ENCODE data around the gene USH1C.

The USH1C gene

GRCh38 chr11:17528906-17529843, 15.0 kb downstream of the USH1C start:
- DNase-seq = peak in 7 of 51 donors; percentile 8 to 23 (median 17)

GRCh38 chr11:17528181-17528691, 16.0 kb downstream of the USH1C start:
- DNase-seq = peak in 44 of 51 donors; percentile 6 to 79 (median 50)

- no peak for DNase-seq
Measured at GRCh38 chr11:17527628-17527995, 16.6 kb downstream of the USH1C start.

- no peak for DNase-seq
Measured at GRCh38 chr11:17526931-17527627, 17.1 kb downstream of the USH1C start.

GRCh38 chr11:17526326-17526725, 17.9 kb downstream of the USH1C start:
- DNase-seq = peak in 2 of 51 donors; percentile 19 to 25

- DNase-seq = no peak
Measured at GRCh38 chr11:17525570-17525969, 18.6 kb downstream of the USH1C start.

GRCh38 chr11:17524221-17524620, 20.0 kb downstream of the USH1C start:
- no peak for DNase-seq

- no peak for DNase-seq
Measured at GRCh38 chr11:17522655-17523054, 21.6 kb downstream of the USH1C start.

GRCh38 chr11:17521106-17521900, 22.9 kb downstream of the USH1C start:
- DNase-seq = no peak

- DNase-seq = peak in 26 of 51 donors; percentile 8 to 67 (median 36)
Measured at GRCh38 chr11:17519061-17519885, 24.9 kb downstream of the USH1C start.

GRCh38 chr11:17518366-17518765, 25.9 kb downstream of the USH1C start:
- no peak for DNase-seq

- DNase-seq = no peak
Measured at GRCh38 chr11:17517186-17517585, 27.0 kb downstream of the USH1C start.

GRCh38 chr11:17516551-17517150, 27.6 kb downstream of the USH1C start:
- peak in 29 of 51 donors; percentile 5 to 81 (median 46) for DNase-seq

- DNase-seq = no peak
Measured at GRCh38 chr11:17515443-17516176, 28.6 kb downstream of the USH1C start.

GRCh38 chr11:17514476-17514875, 29.7 kb downstream of the USH1C start:
- no peak for DNase-seq

- no peak for DNase-seq
Measured at GRCh38 chr11:17513853-17514252, 30.4 kb downstream of the USH1C start.

- no peak for DNase-seq
Measured at GRCh38 chr11:17512101-17512500, 32.1 kb downstream of the USH1C start.

- no peak for DNase-seq
Measured at GRCh38 chr11:17511571-17511970, 32.6 kb downstream of the USH1C start.

- DNase-seq = no peak
Measured at GRCh38 chr11:17510507-17511206, 33.6 kb downstream of the USH1C start.
